H1 (cell line): Measurements from ENCODE around the gene MARCHF9. TPM values are rescaled to one million over a fixed set of nuclear protein-coding genes. Genes with fewer than 3 reads are reported as not detected.

Experiments
- CTCF ChIA-PET: fragments of 300-600 bp; sonication (Branson Sonifier 250); formaldehyde crosslinking; loops from one replicate; lab custom pipeline; 2021; ENCODE audit not compliant: partially characterized antibody; lab: Charles Lee
- POLR2A ChIA-PET: fragments of 300-600 bp; sonication (Branson Sonifier 250); formaldehyde crosslinking; loops from one replicate; lab custom pipeline; 2021; ENCODE audit warnings: inconsistent platforms; ENCODE audit not compliant: partially characterized antibody; lab: Charles Lee
- DNase-seq, 2 experiments: peaks; one replicate each; pipeline versions ENCODE4 v3.0.0 to v3.0.0-alpha.2; 2010 to 2022; ENCODE audit warnings: low spot score in 2 of 2, low read depth in 1 of 2, mixed read lengths in 1 of 2
- FAIRE-seq: peaks from 2 replicates; lab custom pipeline; 2011; peaks lifted over from hg19 to GRCh38; lab: Jason Lieb, UNC
- H2AFZ ChIP-seq: 2 replicates; pipeline ENCODE4 v1.8.1; 2012; ENCODE audit warnings: low read length, inconsistent platforms
- H2AK5ac ChIP-seq: 2 replicates; pipeline ENCODE4 v1.6.1; 2013; ENCODE audit warnings: low read depth, low read length
- H2BK120ac ChIP-seq: replicated peaks from 2 replicates; pipeline ENCODE3; 2013; ENCODE audit warnings: low read depth, low read length, inconsistent platforms
- H2BK12ac ChIP-seq: 2 replicates; pipeline ENCODE4 v1.6.1; 2013; ENCODE audit warnings: low read depth, low read length
- H2BK15ac ChIP-seq: 2 replicates; pipeline ENCODE4 v1.6.1; 2013; ENCODE audit warnings: low read length
- H2BK20ac ChIP-seq: 2 replicates; pipeline ENCODE4 v1.6.1; 2013; ENCODE audit warnings: low read length
- H2BK5ac ChIP-seq: 2 replicates; pipeline ENCODE4 v1.6.1; 2013; ENCODE audit warnings: low read depth, low read length
- H3K14ac ChIP-seq: 2 replicates; pipeline ENCODE4 v1.6.1; 2013; ENCODE audit warnings: inconsistent platforms; ENCODE audit not compliant: insufficient read length
- H3K18ac ChIP-seq: 2 replicates; pipeline ENCODE4 v1.6.1; 2013; ENCODE audit warnings: low read length; ENCODE audit errors: extremely low read depth
- H3K23ac ChIP-seq: 2 replicates; pipeline ENCODE4 v1.6.1; 2013; ENCODE audit warnings: inconsistent platforms; ENCODE audit not compliant: insufficient read length
- H3K23me2 ChIP-seq: 2 replicates; pipeline ENCODE4 v1.6.1; 2013; ENCODE audit warnings: low read depth, low read length
- H3K27ac ChIP-seq: 2 replicates; pipeline ENCODE4 v1.6.1; 2011; ENCODE audit warnings: low read depth, low read length, inconsistent platforms
- H3K27me3 ChIP-seq, 4 experiments: replicated peaks in 1 of 4; 1 replicate in 1 of 4; 2 replicates in 3 of 4; pipeline versions ENCODE4 v1.6.1 to v1.8.1; 2011 to 2013; ENCODE audit warnings: low read length in 3 of 4, mild to moderate bottlenecking in 3 of 4, inconsistent platforms in 2 of 4, mixed read lengths in 2 of 4, moderate library complexity in 1 of 4; ENCODE audit not compliant: control insufficient read depth in 3 of 4, insufficient read depth in 3 of 4; ENCODE audit errors: extremely low read depth in 1 of 4
- H3K36me3 ChIP-seq, 4 experiments: 2 replicates each; pipeline versions ENCODE4 v1.6.1 to v1.8.1; 2011 to 2013; ENCODE audit warnings: mild to moderate bottlenecking in 4 of 4, low read length in 3 of 4, moderate library complexity in 2 of 4, control low read depth in 1 of 4, inconsistent platforms in 1 of 4; ENCODE audit not compliant: insufficient read depth in 4 of 4, control insufficient read depth in 2 of 4
- H3K4ac ChIP-seq: replicated peaks from 2 replicates; pipeline ENCODE3; 2013; ENCODE audit warnings: low read length, low read depth, mixed read lengths, inconsistent platforms; ENCODE audit not compliant: insufficient read length
- H3K4me1 ChIP-seq, 4 experiments: replicated peaks in 1 of 4; 1 replicate in 1 of 4; 2 replicates in 3 of 4; pipeline versions ENCODE4 v1.6.1 to v1.8.1; 2011 to 2013; ENCODE audit warnings: low read length in 3 of 4, inconsistent platforms in 2 of 4, mixed read lengths in 1 of 4; ENCODE audit not compliant: insufficient read depth in 4 of 4, control insufficient read depth in 3 of 4
- H3K4me2 ChIP-seq, 2 experiments: 2 replicates each; pipeline versions ENCODE4 v1.6.1 to v1.8.1; 2011 to 2013; ENCODE audit warnings: low read depth in 2 of 2, low read length in 2 of 2, control low read depth in 1 of 2, inconsistent platforms in 1 of 2, mild to moderate bottlenecking in 1 of 2; ENCODE audit not compliant: insufficient read depth in 1 of 2
- H3K4me3 ChIP-seq, 4 experiments: fragments of 200-600, 300-600 bp in 1 of 4; sonication (generic), shearing (Covaris generic), sonication (Bioruptor Twin) in 1 of 4; 2 replicates each; pipeline versions ENCODE4 v1.5.1 to v1.8.1; 2011 to 2016; ENCODE audit warnings: low read length in 4 of 4, low read depth in 3 of 4, control low read depth in 2 of 4, inconsistent platforms in 2 of 4, mild to moderate bottlenecking in 2 of 4, mixed read lengths in 1 of 4, moderate library complexity in 1 of 4; ENCODE audit not compliant: insufficient read depth in 2 of 4; ENCODE audit errors: extremely low read depth in 1 of 4
- H3K56ac ChIP-seq: replicated peaks from 2 replicates; pipeline ENCODE3; 2013; ENCODE audit warnings: low read depth, mild to moderate bottlenecking, mixed read lengths, low read length, inconsistent platforms; ENCODE audit not compliant: insufficient read length
- H3K79me1 ChIP-seq: 2 replicates; pipeline ENCODE4 v1.6.1; 2013; ENCODE audit warnings: low read depth, low read length, control low read depth
- H3K79me2 ChIP-seq, 2 experiments: 2 replicates each; pipeline versions ENCODE4 v1.6.1 to v1.8.1; 2012 to 2013; ENCODE audit warnings: low read length in 2 of 2, mild to moderate bottlenecking in 2 of 2, inconsistent platforms in 1 of 2; ENCODE audit not compliant: insufficient read depth in 2 of 2, control insufficient read depth in 1 of 2
- H3K9ac ChIP-seq, 4 experiments: replicated peaks in 1 of 4; 1 replicate in 1 of 4; 2 replicates in 3 of 4; pipeline versions ENCODE4 v1.6.1 to v1.8.1; 2011 to 2013; ENCODE audit warnings: low read depth in 3 of 4, low read length in 3 of 4, control low read depth in 2 of 4, mild to moderate bottlenecking in 2 of 4, moderate library complexity in 2 of 4, inconsistent platforms in 1 of 4; ENCODE audit errors: extremely low read depth in 1 of 4
- H3K9me3 ChIP-seq, 2 experiments: 2 replicates each; pipeline versions ENCODE4 v1.6.1 to v1.8.1; 2012 to 2013; ENCODE audit warnings: mild to moderate bottlenecking in 2 of 2, moderate library complexity in 2 of 2, control low read depth in 1 of 2, inconsistent platforms in 1 of 2, low read depth in 1 of 2, low read length in 1 of 2, mixed read lengths in 1 of 2; ENCODE audit not compliant: insufficient read depth in 2 of 2
- H4K20me1 ChIP-seq, 2 experiments: replicated peaks in 1 of 2; 2 replicates each; pipeline versions ENCODE3 to v1.8.1; 2011 to 2013; ENCODE audit warnings: inconsistent platforms in 2 of 2, low read length in 2 of 2, mild to moderate bottlenecking in 1 of 2; ENCODE audit not compliant: insufficient read depth in 2 of 2, control insufficient read depth in 1 of 2
- H4K5ac ChIP-seq: 2 replicates; pipeline ENCODE4 v1.6.1; 2013; ENCODE audit warnings: low read length, low read depth, mixed read lengths, inconsistent platforms; ENCODE audit not compliant: insufficient read length
- H4K8ac ChIP-seq: 2 replicates; pipeline ENCODE4 v1.8.0; 2013; ENCODE audit warnings: mild to moderate bottlenecking, moderate library complexity, low read length, inconsistent platforms; ENCODE audit not compliant: insufficient read depth; ENCODE audit errors: extremely low read depth
- H4K91ac ChIP-seq: replicated peaks from 2 replicates; pipeline ENCODE3; 2013; ENCODE audit warnings: low read length, mixed read lengths, inconsistent platforms; ENCODE audit not compliant: insufficient read length
- E2F6 ChIP-seq: IDR thresholded peaks from 2 replicates; pipeline ENCODE4 v1.6.1; 2012; ENCODE audit warnings: inconsistent platforms
- USF2 ChIP-seq: IDR thresholded peaks from 2 replicates; pipeline ENCODE4 v1.6.1; 2011; ENCODE audit warnings: low read length, improper control_type of control experiment
- WGBS, 2 experiments: shearing (Covaris generic) in 1 of 2; methylation state at CpG; one replicate each; pipeline versions ENCODE4 v1.1.6 to v1.1.7; 2013 to 2015; ENCODE audit warnings: low lambda C conversion rate in 2 of 2, mixed read lengths in 2 of 2, inconsistent platforms in 1 of 2, low coverage in 1 of 2, missing lambda C conversion rate in 1 of 2; ENCODE audit not compliant: insufficient replicate concordance in 2 of 2, insufficient coverage in 1 of 2, insufficient read length in 1 of 2; ENCODE audit errors: extremely low coverage in 1 of 2, missing lambda C conversion rate in 1 of 2; 5-methylcytosine and 5-hydroxymethylcytosine counted together
- polyA plus RNA-seq, 7 experiments: library from polyadenylated mRNA; depleted of rRNA in 3 of 7; stranded (reverse) in 5 of 7; unstranded in 2 of 7; fragments of >200 nt in 5 of 7; fragments of 200-250 nt in 2 of 7; gene quantifications; 1 replicate in 5 of 7; 2 replicates in 1 of 7; 4 replicates in 1 of 7; pipeline versions ENCODE4 v1.2.1 to v1.2.3, GENCODE V29; 2011 to 2013; ENCODE audit warnings: missing spikeins in 2 of 7, mixed read lengths in 2 of 7
- total RNA-seq: library from RNA; stranded (reverse); fragmentation: NEBNext Ultra II Directional; extraction: Animal tissue kit (Norgen Biotek cat#: 25700); gene quantifications from 2 replicates; pipeline ENCODE4 v1.2.1, GENCODE V29; 2021

MARCHF9 gene
- total and polyA plus RNA-seq, 2 of the 8 experiments (the other 6 are each of a cell fraction or from before 2014, with no cell fraction given), result 6.4 to 7.8 TPM

GRCh38 chr12:57809425-57809824 lies 54.5 kb downstream of the MARCHF9 start:
- no peaks in the 10 kb centered on the region for H3K79me1 ChIP-seq
- peaks cover 0 to 3% (median 0%) of the 10 kb centered on the region in 4 experiments; a peak in 3 of 8 replicates for H3K36me3 ChIP-seq
- H2BK5ac ChIP-seq, result no peak overlapping the region
- H2AFZ ChIP-seq, result no peak overlapping the region
- no peak overlapping the region for H3K27ac ChIP-seq
- H4K5ac ChIP-seq, result no peak overlapping the region
- no peak overlapping the region for H3K4ac ChIP-seq
- H3K79me2 ChIP-seq, result no peaks in the 10 kb centered on the region
- H3K9ac ChIP-seq, result no peak overlapping the region
- H4K20me1 ChIP-seq, result no peaks in the 10 kb centered on the region
- ChIA-PET CTCF (interaction anchor here (0.9 to 2.9 kb wide), 5 partner anchors 16 to 97 kb away, joined by 3 to 9 read pairs (median 4); no protein-coding TSS in a partner anchor), POLR2A (interaction anchor here (1.4 to 2.8 kb wide), 4 partner anchors 9 to 45 kb away, joined by 3 to 10 read pairs (median 4); partner anchors contain the start of gene AVIL)
- no peaks in the 10 kb centered on the region for H3K27me3 ChIP-seq
- no peak overlapping the region for H2AK5ac ChIP-seq
- H4K91ac ChIP-seq, result no peak overlapping the region
- no peak overlapping the region for H3K4me2 ChIP-seq
- no peaks in the 10 kb centered on the region for H3K4me1 ChIP-seq
- H3K14ac ChIP-seq, result no peak overlapping the region
- no peak overlapping the region for H2BK120ac ChIP-seq
- no peak overlapping the region for H2BK20ac ChIP-seq
- H3K18ac ChIP-seq, result no peak overlapping the region
- H3K9me3 ChIP-seq, result no peaks in the 10 kb centered on the region
- H2BK12ac ChIP-seq, result no peak overlapping the region
- FAIRE-seq, result no peak
- TF ChIP-seq USF2 (no peak), E2F6 (no peak)
- DNase-seq, result no peak
- no peak overlapping the region for H4K8ac ChIP-seq
- H3K23me2 ChIP-seq, result no peaks in the 10 kb centered on the region
- WGBS, 2 experiments, result 79% methylated on average over 3 of the region's 3 CpGs; no CpG with 5 or more reads in 1 of the 2 experiments
- H3K56ac ChIP-seq, result no peak overlapping the region
- H3K4me3 ChIP-seq, result no peak overlapping the region
- H2BK15ac ChIP-seq, result no peak overlapping the region
- no peak overlapping the region for H3K23ac ChIP-seq
